ENCODE results near the gene SLC25A18.

- TF ChIP-seq CTCF (IDR thresholded peaks at IDR 0.05) (no peak), POLR2A (IDR thresholded peaks at IDR 0.05) (no peak), POLR2AphosphoS5 (IDR thresholded peaks at IDR 0.05) (no peak)
Observed at GRCh38 chr22:17598318-17598717, 35.0 kb downstream of the SLC25A18 start.

Data from stomach (tissue), 4 donors.